Stimulated activated CD8-positive, alpha-beta memory T cell treated with anti-CD3 and anti-CD28 coated beads, Interleukin-4, amount 100 ng/mL, for 24 hours (primary cell): ENCODE data around the gene RFLNA.

Experiments
- DNase-seq: peaks from one replicate; pipeline ENCODE4 v3.0.0-alpha.2; 2020; ENCODE audit warnings: low read depth

The RFLNA gene

GRCh38 chr12:124294780-124295341 lies at the start of gene RFLNA:
TSS of gene RFLNA (plus strand) at chr12:124295093. CDS start at chr12:124295430, 337 bp downstream.
- no peak for DNase-seq

DNA sequence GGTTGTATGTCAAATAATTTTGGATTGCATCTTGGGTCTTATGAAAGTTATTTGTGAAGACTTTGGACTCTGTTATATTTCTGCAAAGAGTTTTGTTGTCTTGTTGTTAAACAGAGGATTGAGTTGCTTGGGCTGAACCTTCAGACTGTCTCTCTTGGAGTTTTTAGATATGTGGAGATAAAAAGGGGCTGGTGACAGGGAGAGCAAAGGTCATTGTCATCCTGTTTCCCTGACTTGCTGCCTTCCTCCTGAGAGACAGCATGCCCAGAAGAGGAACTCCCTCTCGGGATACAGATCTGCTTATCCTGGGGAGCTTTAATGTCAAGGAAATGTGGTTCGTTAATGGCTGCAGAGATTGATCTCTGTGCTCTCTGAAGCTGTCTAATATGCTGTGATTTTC lies 47.6 kb upstream of the RFLNA start:
- no peak for DNase-seq

DNA sequence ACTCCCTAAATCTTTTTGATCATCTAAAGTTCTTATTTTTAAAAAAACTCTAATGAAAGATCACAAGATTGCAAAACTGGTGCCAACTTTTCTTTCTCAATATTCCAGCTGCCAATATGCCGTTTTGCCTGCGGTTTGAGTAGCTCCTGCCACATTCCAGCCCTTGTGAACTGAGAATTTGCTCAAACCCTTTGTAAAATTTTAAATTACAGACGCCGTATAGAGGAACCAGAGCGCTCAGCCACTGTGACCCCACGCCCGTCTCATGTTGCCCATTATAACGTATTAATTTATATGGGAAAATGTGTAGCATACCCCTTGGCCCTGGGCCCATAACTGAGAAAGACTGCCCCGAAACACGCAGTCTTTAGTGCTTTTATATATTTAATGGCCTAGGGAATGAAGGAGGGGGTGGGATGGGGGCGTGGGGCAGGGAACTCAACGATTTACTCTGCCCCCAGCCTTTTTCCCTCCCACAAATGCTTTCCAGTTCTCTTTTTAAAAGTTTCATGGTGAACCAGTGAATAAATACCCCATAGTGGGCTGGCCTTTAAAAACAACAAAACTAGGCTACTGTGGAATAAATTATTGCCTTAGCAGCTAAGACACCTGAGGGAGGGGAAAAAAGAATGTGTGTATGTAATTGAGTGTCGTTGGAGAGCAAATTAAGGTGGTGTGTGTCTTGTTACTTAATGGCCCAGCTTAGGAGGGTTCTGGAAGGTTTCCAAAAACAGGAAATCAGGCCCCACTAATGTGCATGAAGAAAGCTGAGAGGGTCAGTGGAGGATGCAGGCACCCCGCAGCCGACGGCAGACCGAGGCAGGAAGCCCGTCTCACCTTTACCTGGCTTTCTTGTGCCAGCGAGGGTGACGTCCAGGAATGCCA lies 45.7 kb upstream of the RFLNA start:
- no peak for DNase-seq

DNA sequence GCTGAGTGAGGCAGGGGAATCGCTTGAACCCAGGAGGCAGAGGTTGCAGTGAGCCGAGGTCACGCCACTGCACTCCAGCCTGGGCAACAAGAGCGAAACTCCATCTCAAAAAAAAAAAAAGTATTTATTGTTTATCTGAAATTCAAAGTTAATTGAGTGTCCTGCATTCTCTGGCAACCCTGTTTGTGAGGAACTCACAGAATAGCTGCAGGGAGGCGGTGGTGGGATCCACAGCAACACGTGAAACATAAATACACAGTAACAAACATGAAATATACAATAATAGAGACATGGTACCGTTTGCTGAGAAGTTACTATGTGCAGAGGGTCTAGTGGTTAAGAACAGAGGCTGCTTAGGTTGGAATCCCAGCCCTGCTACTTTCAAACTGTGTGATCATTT lies 43.7 kb upstream of the RFLNA start:
- DNase-seq = no peak

DNA sequence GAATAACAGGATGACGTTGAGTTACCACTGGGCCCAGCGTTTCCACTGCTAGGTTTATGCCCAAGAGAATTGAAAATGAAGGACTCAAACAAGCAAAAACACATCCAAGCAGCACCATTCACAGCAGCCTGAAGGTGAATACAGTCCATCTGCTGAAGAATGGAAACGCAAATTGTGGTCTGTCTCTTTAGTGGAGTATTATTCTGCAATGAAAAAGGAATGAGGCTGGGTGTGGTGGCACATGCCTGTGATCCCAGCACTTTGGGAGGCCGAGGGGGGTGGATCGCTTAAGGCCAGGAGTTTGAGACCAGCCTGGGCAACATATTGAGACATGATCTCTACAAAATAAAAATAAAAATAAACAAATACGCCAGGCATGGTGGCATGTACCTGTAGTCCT lies 41.9 kb upstream of the RFLNA start:
- no peak for DNase-seq

DNA sequence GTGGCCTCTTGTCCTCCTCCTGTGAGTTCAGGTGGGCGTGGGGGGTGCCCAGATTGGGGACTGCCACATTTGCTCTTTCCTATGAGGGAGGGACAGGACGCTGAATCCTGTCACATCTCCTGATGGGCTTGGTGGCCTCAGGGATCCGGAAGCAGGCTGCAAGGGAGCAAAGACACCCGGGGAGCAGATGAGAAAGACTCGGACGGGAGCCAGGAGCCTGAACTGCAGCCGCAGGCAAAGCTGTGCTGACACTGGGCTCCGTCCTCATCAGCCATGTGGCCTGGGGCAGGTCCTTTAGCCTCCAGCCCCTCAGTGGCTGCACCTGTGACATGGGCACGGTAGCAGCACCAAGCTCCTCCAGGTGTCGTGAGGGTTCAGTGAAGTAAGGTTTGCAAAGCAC lies 40.8 kb upstream of the RFLNA start:
- DNase-seq = no peak

DNA sequence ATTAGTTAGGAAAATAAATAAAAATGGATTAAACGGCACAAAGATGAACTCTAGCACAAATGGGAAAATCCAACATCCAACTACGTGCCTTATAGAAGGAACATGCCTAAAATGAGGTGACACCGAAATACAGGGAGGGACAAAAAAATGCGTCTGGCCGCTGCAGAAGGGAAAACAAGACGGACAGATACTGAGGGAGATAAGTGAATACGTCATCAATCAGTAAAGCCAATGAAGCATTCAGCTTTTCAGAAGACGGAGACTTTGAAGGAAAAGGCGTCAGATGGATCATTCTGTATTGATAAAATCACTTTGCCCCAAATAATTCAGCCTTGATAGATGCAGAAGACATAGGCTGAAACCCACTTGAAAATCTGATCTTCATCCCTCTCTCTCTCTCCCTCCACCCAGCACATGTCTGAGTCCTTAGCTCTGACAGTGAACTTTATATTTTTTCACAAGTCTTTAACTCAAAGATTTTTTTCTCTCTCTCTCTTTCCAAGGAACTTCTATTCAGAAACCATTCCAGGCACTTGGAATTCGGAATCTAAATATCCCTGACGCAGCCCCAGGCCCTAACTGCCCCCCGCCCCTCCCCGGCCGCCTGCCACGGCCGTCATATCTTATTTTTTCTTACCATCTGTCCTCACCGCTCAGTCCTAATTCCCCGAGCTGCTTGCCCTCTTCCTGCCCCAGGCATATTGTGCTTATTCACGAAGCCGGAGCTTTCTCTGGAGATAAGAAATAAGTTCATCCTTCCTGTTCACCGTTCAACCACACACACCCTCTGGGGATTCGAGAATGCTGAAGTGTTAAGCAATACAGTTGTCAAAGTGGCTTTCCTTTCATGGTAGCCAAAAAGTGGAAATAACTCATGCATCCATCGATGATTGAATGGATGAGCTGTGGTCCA lies 35.5 kb upstream of the RFLNA start:
- no peak for DNase-seq

GRCh38 chr12:124261885-124262284 lies 33.0 kb upstream of the RFLNA start:
- no peak for DNase-seq

- DNase-seq = no peak
These were observed 30.7 kb upstream of the RFLNA start for GRCh38 chr12:124264089-124264795.

DNA sequence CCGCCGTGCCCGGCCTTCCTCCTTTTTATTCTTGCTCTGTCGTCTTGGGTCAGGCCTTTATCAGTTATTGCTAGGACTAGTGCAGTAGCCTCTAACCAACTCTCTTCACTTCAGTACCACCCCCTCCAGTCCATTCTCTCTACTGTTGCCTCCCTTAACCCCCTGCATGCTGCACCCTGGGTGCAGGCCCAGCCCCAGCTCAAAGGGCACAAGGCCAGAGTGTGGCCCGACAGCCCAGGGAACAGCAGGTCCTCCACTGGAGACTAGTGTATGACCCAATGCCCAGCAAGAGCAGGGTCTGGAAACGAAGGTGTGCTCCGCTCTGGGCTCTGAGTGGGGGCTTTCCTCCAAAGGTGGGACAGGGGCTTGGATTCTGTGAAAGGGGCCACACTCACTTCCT lies 30.0 kb upstream of the RFLNA start:
- DNase-seq = no peak

GRCh38 chr12:124267205-124267778 lies 27.6 kb upstream of the RFLNA start:
- no peak for DNase-seq

GRCh38 chr12:124270671-124271070 lies 24.2 kb upstream of the RFLNA start:
- DNase-seq = no peak

- no peak for DNase-seq
These were observed 21.3 kb upstream of the RFLNA start for GRCh38 chr12:124273630-124274029.

GRCh38 chr12:124276337-124276736 lies 18.6 kb upstream of the RFLNA start:
- no peak for DNase-seq

DNA sequence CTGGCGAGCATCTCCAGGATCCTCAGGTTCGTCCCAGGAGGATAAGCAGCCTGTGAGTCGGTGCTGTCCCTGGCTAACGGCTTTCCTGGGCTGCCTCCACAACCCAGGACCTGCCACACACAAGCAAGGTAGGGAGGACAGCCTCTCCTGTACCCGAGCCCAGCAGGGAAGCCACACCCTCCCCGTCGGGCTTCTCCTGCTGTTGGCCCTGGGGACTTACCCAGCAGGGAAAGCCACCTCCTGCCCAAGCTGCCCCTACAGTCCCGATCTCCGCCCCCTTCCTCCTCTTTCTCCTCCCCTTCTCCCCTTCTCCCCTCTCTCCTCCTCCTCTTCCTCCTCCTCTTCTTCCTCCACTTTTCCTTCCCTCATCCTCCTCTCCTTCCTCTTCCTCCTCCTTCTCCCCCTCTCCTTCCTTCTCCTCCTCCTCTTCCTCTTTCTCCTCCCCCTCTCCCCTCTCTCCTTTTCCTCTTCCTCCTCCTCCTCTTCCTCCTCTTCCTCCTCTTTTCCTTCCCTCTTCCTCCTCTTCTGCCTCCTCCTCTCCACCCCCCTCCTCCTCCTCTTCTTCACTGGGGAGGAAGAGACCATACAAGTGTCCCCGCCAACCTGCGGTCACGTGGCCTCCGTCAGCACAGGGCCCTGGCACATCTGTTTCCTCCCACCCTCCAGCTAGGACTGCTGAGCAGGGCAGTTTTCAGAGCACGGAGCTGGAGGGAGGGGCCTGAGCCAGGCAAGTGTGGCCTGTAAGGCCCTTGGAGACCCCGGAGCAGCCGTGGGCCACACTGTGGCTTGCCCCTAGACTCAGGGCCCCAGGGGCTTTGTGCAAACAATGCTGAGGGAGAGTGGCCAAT lies 17.3 kb upstream of the RFLNA start:
- no peak for DNase-seq

DNA sequence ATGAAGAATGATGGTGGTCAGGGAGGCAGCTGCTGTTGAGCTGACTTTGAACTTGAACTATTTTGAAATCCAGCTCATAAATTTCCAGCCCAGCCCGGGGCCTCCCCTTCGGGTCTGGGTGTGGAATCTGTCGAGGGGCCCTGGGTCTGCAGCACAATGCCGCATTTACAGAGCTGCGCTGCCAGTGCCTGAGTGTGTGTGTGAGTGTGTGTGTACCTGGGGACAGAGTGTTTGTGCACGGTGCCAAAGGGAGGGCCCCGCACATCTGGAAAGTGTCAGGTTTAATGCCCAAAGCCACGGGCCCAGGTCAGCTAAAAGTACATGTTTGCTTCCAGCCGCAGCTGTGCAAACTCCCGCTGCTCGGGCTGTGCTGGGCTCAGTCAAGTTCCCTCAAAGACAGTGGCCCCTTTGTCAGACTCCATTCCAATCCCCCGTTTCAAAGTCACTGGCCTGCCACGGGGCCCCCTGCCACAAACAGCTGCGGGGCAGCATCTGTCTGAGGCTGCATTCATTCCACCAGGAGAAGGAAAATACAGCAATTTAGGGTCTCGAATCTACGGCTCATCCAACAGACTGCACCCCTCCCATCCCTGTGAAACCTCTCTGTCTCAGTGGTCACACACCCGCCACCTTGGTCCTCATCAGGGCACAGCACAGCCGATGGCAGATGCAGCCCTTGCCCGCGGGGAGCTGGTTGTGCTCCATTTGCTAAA lies 16.3 kb upstream of the RFLNA start:
- DNase-seq = no peak

- no peak for DNase-seq
These were observed 15.6 kb upstream of the RFLNA start for GRCh38 chr12:124279315-124279714.

- DNase-seq = no peak
These were observed 15.0 kb upstream of the RFLNA start for GRCh38 chr12:124279846-124280360.

DNA sequence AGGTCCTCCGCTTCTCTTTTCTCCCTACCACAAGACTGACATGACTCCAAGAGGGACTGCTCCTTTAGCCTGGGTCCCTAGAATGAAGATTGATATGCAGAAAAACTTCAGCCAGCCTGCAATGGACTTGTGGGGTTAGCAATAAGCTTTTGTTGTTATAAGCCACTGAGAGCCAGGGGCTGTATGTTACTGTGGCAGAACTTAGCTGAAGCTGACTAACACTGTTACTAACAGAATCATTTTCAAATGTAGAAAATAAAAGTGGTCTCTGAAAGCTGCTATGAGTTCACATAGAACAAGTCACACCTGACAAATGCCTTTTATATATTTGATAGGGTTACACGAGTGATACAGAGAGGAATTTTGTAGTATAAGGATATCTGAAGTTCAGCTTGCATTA lies 13.6 kb upstream of the RFLNA start:
- no peak for DNase-seq

GRCh38 chr12:124282287-124282686 lies 12.6 kb upstream of the RFLNA start:
- DNase-seq = no peak
